CD4-positive, alpha-beta T cell treated with Interleukin-15 for 1 hour (primary cell): Measurements from ENCODE around the gene IRF2BP2.

Experiments used
- DNase-seq: peaks from one replicate; pipeline ENCODE4 v3.0.0-alpha.2; 2020

IRF2BP2 gene

DNA sequence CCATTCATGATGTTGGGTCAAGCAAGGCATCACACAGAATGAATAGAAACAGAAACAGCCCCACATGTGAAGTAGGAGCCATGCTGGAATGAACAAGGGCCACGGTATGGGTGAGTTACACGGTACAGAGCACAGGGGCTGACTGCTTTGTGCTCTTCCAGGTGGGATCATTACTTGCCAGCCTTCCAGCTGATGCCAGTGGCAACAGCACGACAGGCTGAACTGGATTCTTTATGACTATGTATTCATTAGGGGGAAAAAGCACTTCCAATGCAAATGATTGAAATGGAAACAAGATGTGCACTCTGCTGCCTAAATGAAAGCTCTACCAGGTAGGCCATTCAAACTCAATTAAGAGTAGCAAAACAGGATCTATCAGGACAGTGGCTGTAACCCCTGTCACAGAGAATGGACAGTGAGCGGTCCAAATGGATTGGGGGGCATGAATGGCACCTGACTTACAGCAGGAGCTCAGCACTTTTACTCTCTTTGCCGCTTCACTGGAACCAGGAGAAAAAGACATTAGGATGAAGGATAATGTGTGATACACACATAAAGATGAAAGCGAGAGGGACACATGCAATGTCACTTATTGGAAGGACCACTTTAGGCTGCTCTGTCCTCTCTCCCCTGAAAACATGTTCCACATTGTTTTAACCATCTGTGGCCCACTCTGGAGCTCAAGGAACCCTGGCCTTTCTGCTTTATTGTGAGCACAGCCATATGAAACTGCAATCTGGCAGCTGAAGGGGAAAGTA, 23.4 kb upstream of the IRF2BP2 start:
- DNase-seq = no peak

DNA sequence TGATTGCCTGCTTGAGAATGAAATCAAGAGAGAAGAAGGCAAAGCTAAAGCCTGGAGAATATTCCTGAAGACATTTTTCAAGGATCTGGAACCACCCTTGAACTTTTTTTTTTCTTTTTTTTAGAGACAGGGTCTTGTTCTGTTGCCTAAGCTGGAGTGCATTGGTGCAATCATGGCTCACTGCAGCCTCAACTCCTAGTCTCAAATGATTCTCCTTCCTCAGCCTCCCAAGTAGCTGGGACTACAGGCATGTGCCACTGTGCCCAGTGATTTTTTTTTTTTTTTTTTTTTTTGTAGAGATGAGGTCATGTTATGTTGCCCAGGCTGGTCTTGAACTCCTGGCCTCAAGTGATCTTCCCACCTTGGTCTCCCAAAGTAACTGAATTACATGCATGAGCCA, 22.2 kb upstream of the IRF2BP2 start:
- DNase-seq = no peak

- DNase-seq = no peak
Measured at GRCh38 chr1:234631721-234632125, 21.7 kb upstream of the IRF2BP2 start.

- DNase-seq = no peak
Measured at GRCh38 chr1:234629026-234629425, 19.0 kb upstream of the IRF2BP2 start.

GRCh38 chr1:234628089-234628488, 18.1 kb upstream of the IRF2BP2 start:
- DNase-seq = no peak

DNA sequence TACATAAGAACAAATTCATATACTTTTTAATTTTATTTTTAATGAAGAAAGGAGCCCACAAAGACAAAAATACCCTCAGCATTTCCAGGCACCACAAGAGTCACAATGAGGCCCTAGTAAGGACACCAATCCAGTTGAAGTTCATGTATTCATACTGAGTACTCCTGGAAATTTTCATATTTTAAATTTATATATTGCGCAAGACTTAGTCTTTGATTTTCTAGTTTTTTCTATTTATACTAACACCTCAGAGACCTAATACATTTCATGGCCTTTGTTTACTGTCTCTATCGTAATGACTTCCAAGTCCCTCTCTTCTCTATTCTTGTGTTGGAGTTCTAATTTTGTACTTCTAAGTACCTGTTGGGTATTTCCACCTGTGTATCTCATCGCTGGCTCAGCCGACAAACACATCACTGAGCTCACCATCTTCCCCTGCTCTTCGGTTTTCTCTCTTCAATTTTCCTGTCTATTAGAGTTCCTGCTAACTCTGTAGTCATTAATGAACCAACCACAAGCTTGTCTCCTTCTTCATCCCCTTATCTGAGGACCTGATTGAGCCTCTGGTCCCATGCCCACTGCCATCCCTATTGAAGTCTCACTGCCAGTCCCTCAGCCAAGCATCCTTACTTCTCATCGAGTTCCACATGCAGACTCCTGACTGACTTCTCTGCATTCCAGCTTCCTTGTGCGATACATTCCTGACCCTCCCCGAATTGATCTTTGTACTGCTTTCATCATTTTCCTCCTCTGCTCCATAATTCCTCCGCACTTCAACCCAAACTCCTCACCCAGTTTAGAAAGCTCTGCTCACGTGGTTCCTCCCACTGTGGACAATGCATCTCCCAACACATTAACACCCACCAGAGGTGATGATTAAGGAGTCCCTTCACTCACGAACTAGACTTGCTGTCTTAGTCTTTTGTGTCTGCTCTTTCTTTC, 17.3 kb upstream of the IRF2BP2 start:
- no peak for DNase-seq

DNA sequence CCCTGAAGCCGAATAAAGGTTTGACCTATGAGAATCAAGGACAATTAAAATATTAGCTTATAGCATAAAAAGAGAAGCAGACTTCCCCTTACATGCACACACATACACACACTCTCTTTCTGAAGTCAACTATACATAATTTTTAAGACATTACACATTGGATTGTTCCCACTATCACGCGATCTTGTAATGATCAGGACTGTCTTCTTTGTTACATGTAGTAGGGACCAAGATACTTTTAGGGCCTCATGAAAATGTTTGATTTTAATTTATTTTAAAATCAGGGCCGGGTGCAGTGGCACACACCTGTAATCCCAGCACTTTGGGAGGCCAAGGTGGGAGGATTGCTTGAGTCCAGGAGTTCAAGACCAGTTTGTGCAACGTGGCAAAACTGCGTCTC, 16.4 kb upstream of the IRF2BP2 start:
- no peak for DNase-seq

GRCh38 chr1:234624724-234625117, 14.7 kb upstream of the IRF2BP2 start:
- no peak for DNase-seq

- no peak for DNase-seq
Measured at GRCh38 chr1:234621657-234622335, 11.8 kb upstream of the IRF2BP2 start.

DNA sequence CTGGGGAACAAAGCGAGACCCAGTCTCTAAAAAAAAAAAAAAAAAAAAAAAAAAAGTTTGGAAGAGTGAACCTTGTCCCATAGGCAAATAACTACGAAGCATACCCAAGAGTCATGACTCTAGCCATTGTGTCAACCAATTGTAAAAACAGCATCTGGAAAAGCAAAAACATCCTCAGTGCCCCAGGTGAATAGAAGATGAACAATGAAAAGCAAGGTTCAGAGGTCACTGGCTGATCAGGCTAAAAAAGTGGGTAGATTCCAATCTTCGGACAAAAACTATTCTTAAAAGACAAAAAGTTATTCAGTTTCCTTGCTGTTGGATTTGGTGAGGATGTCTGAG, 11.1 kb upstream of the IRF2BP2 start:
- no peak for DNase-seq

GRCh38 chr1:234620272-234621126, 10.5 kb upstream of the IRF2BP2 start:
- no peak for DNase-seq

GRCh38 chr1:234619794-234620247, 9.8 kb upstream of the IRF2BP2 start:
- no peak for DNase-seq

DNA sequence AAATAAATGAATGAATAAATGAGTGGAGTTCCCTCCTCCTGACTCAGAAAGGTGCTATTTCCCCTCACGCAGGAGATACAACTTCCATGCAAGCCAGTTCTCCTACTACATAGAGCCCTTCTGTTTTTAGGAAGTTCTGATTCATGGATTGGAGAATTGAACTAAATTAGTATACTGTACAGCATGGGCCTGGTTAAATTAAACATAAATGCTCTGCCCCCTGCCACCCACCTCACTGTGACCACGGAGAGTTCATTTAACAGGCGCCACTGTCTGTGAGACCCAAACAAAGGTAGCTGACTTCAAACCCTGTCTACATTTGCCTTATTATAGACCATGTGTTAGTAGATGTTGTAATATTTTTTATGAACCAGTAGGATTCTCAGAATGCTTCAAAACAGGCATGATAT, 9.1 kb upstream of the IRF2BP2 start:
- DNase-seq = no peak

DNA sequence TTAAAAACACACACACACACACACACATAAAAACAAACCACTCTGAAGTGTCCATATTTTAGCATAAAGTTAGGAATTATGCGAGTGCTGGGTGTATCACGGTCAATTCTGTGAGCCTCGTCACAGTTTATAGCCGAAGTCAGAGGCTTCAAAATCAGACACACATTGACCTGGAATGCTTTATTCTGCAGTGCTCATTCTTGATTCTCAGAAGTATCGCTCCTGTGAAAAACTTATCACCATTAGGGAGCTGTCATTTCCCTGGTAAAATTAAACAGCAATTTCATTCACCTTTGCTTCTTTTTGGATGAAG, 8.7 kb upstream of the IRF2BP2 start:
- no peak for DNase-seq

GRCh38 chr1:234617986-234618736, 8.2 kb upstream of the IRF2BP2 start:
- no peak for DNase-seq

GRCh38 chr1:234617131-234617985, 7.4 kb upstream of the IRF2BP2 start:
- no peak for DNase-seq

GRCh38 chr1:234616644-234617043, 6.7 kb upstream of the IRF2BP2 start:
- no peak for DNase-seq

DNA sequence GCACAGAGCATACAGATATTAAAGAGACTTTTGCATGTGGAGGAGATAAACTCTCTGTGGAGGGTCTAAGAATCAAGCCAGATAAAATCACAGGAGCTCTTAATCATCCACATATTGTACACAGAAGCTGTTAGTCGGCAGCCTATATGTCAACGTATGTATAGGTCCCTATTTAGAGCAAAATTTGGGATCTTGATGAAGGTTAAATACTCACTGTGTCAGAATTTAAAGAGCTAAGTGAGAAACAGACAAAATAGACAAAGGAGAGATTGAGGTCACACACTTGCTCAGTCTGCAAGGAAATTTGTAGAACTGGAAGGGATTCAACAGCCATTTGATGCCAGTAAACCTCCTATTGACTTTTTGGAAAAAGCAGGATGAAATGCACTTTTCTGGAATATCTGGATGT, 4.1 kb upstream of the IRF2BP2 start:
- no peak for DNase-seq

GRCh38 chr1:234613128-234613875, 3.3 kb upstream of the IRF2BP2 start:
- DNase-seq = no peak
